Iris pigment epithelial cell (primary cell): ENCODE results near the gene CPSF7.

Experiments used
- DNase-seq: peaks from one replicate; pipeline ENCODE4 v3.0.0-alpha.2; 2011; ENCODE audit warnings: low read depth

The CPSF7 gene

GRCh38 chr11:61357233-61357893, 72.4 kb downstream of the CPSF7 start:
- no peak for DNase-seq

- no peak for DNase-seq
These were observed 73.1 kb downstream of the CPSF7 start for GRCh38 chr11:61356706-61357105.

- no peak for DNase-seq
These were observed 75.6 kb downstream of the CPSF7 start for GRCh38 chr11:61354208-61354607.

GRCh38 chr11:61353131-61354067, 76.4 kb downstream of the CPSF7 start:
- DNase-seq: no peak
